GM12878 (cell line): ENCODE results near the gene GUCY1A1. TPM values are rescaled to one million over a fixed set of nuclear protein-coding genes. Genes with fewer than 3 reads are reported as not detected.

Experiments
- ATAC-seq: fragments of 200-7000 bp; cut with Tn5 transposase; 3 replicates; pipeline ENCODE4 v1.9.1; 2020; ENCODE audit warnings: mild to moderate bottlenecking, moderate library complexity
- BruUV-seq: library from RNA; stranded (reverse); fragments of 400-500 nt; replicated peaks from 2 replicates; lab custom pipeline; 2021; lab: Mats Ljungman, UMichigan
- CTCF ChIA-PET: fragments of 300-600 bp; sonication (Branson Sonifier 250); formaldehyde crosslinking; extraction: SDS; loops from one replicate; lab custom pipeline; 2021; ENCODE audit warnings: inconsistent platforms; lab: Yijun Ruan, JAX
- POLR2A ChIA-PET: fragments of 350-600 bp; formaldehyde crosslinking; extraction: SDS; loops from one replicate; lab custom pipeline; 2021; ENCODE audit warnings: inconsistent platforms; lab: Charles Lee
- RAD21 ChIA-PET: fragments of 300-600 bp; sonication (Branson Sonifier 250); formaldehyde crosslinking; loops from one replicate; lab custom pipeline; 2023; ENCODE audit warnings: antibody characterized with exemption; ENCODE audit not compliant: unreplicated experiment; lab: Charles Lee
- SMC1A ChIA-PET: fragments of 300-600 bp; sonication (Branson Sonifier 250); formaldehyde crosslinking; loops from one replicate; lab custom pipeline; 2023; ENCODE audit not compliant: unreplicated experiment, uncharacterized antibody; lab: Charles Lee
- DNase-seq: peaks from one replicate; pipeline ENCODE4 v3.0.0-alpha.2; 2011; ENCODE audit warnings: low read depth, low spot score
- FAIRE-seq: peaks from 3 replicates; lab custom pipeline; 2011; peaks lifted over from hg19 to GRCh38; lab: Jason Lieb, UNC
- H2AFZ ChIP-seq: 2 replicates; pipeline ENCODE4 v1.6.0; 2011; ENCODE audit warnings: low read depth, low read length, control low read depth; ENCODE audit not compliant: control insufficient read depth
- H3K27ac ChIP-seq: 2 replicates; pipeline ENCODE4 v1.5.1; 2011; ENCODE audit warnings: control low read depth; ENCODE audit not compliant: control insufficient read depth, insufficient read depth
- H3K27me3 ChIP-seq, 2 experiments: replicated peaks in 1 of 2; 2 replicates each; pipeline versions ENCODE4 v1.6.0 to v1.6.1; 2011; ENCODE audit warnings: low read length in 1 of 2; ENCODE audit not compliant: control insufficient read depth in 2 of 2, insufficient read depth in 2 of 2
- H3K36me3 ChIP-seq, 2 experiments: 2 replicates each; pipeline ENCODE4 v1.5.1; 2011; ENCODE audit warnings: low read length in 1 of 2; ENCODE audit not compliant: control insufficient read depth in 2 of 2, insufficient read depth in 2 of 2
- H3K4me1 ChIP-seq: 2 replicates; pipeline ENCODE4 v1.6.1; 2011; ENCODE audit warnings: mild to moderate bottlenecking, low read length, moderate library complexity, mixed read lengths; ENCODE audit not compliant: control insufficient read depth, insufficient read depth
- H3K4me2 ChIP-seq: 2 replicates; pipeline ENCODE4 v1.6.0; 2011; ENCODE audit warnings: control low read depth; ENCODE audit not compliant: control insufficient read depth, insufficient read depth
- H3K4me3 ChIP-seq: fragments of 200-600 bp; sonication (generic); 2 replicates; pipeline ENCODE4 v1.5.1; 2016
- H3K79me2 ChIP-seq: 2 replicates; pipeline ENCODE4 v1.6.0; 2011; ENCODE audit warnings: low read length; ENCODE audit not compliant: control insufficient read depth, insufficient read depth
- H3K9ac ChIP-seq: 2 replicates; pipeline ENCODE4 v1.8.0; 2011; ENCODE audit warnings: low read length, control low read depth, mixed read lengths; ENCODE audit not compliant: control insufficient read depth, insufficient read depth
- H3K9me3 ChIP-seq: replicated peaks from 3 replicates; pipeline ENCODE4 v1.5.1; 2011; ENCODE audit warnings: mild to moderate bottlenecking, low read length; ENCODE audit not compliant: control insufficient read depth, insufficient read depth
- H4K20me1 ChIP-seq: 2 replicates; pipeline ENCODE4 v1.6.0; 2011; ENCODE audit not compliant: control insufficient read depth, insufficient read depth
- EP300 ChIP-seq, 2 experiments: fragments of 150-350 bp in 1 of 2; IDR thresholded peaks; 2 replicates each; pipeline ENCODE4 v1.6.1; 2011 to 2012; ENCODE audit warnings: low read depth in 2 of 2, low read length in 2 of 2, borderline replicate concordance in 1 of 2, improper control_type of control experiment in 1 of 2, inconsistent platforms in 1 of 2; ENCODE audit not compliant: control insufficient read depth in 1 of 2
- HCFC1 ChIP-seq: fragments of 150-350 bp; IDR thresholded peaks from 2 replicates; pipeline ENCODE4 v1.6.1; 2014; ENCODE audit warnings: low read length
- HDAC2 ChIP-seq: fragments of 200-600 bp; sonication (generic); IDR thresholded peaks from 2 replicates; pipeline ENCODE4 v1.6.1; 2017
- in situ Hi-C: fragments of 300-500 bp; cut with MboI; formaldehyde crosslinking; loops from 9 replicates; pipeline ENCODE4 v1.14.3; 2018; ENCODE audit warnings: mixed read lengths
- intact Hi-C: fragments of 100-400 bp; cut with micrococcal nuclease; formaldehyde crosslinking; loops from one replicate; pipeline ENCODE4 v1.14.2; 2022; ENCODE audit not compliant: unreplicated experiment
- polyA plus RNA-seq, 11 experiments: library from polyadenylated mRNA; depleted of rRNA in 4 of 11; unstranded in 6 of 11; stranded (reverse) in 5 of 11; fragments of >200 nt; fragmentation: Nextera tagmentation in 4 of 11; fragmentation: Illumina TruSeq in 1 of 11; extraction: Ambion mirVana in 4 of 11; extraction: Trizol in 1 of 11; gene quantifications; 1 replicate in 1 of 11; 2 replicates in 10 of 11; pipeline versions ENCODE4 v1.2.1 to v1.2.3, GENCODE V29; 2011 to 2016; ENCODE audit warnings: inconsistent platforms in 2 of 11, missing spikeins in 2 of 11, low read depth in 1 of 11
- total RNA-seq, 4 experiments: library from RNA; depleted of rRNA in 3 of 4; stranded (reverse); fragments of >200 nt in 3 of 4; fragmentation: Illumina TruSeq in 1 of 4; extraction: Trizol in 1 of 4; gene quantifications; 2 replicates each; pipeline versions ENCODE4 v1.2.1 to v1.2.3, GENCODE V29; 2013 to 2021
- TF ChIP-seq, protein P1 (sequence below): fragments of 450-650 bp; IDR thresholded peaks from 2 replicates; pipeline ENCODE4 v1.6.1; 2017; ENCODE audit warnings: antibody characterized with exemption, mild to moderate bottlenecking, moderate library complexity
- TF ChIP-seq, protein P2 (sequence below): fragments of 450-650 bp; formaldehyde crosslinking; IDR thresholded peaks from 2 replicates; pipeline ENCODE4 v1.5.0; 2022; ENCODE audit warnings: mild to moderate bottlenecking, missing genetic modification characterization
- TF ChIP-seq, protein P3 (sequence below): fragments of 450-650 bp; IDR thresholded peaks from 2 replicates; pipeline ENCODE4 v1.6.1; 2017; ENCODE audit warnings: mild to moderate bottlenecking

The GUCY1A1 gene
- total and polyA plus RNA-seq, 10 of the 15 experiments (the other 5 are each of a cell fraction or from before 2014, with no cell fraction given) = 0.44 to 22.6 (median 0.55) TPM

DNA sequence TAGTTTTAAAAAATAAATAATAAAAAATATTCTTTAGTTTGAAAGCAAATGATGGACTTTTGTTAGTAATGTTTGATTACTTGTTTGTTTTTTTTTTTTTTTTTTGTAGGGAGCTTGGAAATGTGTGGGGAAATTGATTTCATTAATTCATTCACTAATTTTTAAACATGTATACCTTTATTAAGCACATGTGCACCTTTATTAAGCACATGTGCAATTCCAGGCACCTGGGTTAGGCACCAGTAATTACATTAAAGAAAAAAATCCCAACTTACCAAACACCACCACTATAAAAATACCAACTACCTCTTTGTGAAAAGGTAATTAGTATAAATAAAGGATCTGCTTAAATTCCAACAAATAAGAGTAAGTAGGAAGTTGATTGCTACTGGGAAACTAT lies 101.7 kb downstream of the GUCY1A1 start:
- Histone ChIP-seq H3K79me2 (no peaks in the 10 kb centered on the region), H4K20me1 (no peaks in the 10 kb centered on the region), H3K4me3 (no peak overlapping the region), H3K36me3 (no peaks in the 10 kb centered on the region), H3K9ac (no peak overlapping the region), H2AFZ (no peak overlapping the region), H3K4me1 (no peaks in the 10 kb centered on the region)
- intact Hi-C loops = no loop called here
- ChIA-PET SMC1A (interaction anchor here (0.6 to 1.9 kb wide), 10 partner anchors 20 to 324 kb away, joined by 3 to 9 read pairs (median 3); no protein-coding TSS in a partner anchor), RAD21 (interaction anchor here (0.6 to 1.7 kb wide), 9 partner anchors 10 to 185 kb away, joined by 3 to 8 read pairs (median 3); partner anchors contain the start of genes CTSO and GUCY1B1), CTCF (interaction anchor here (1.0 to 1.5 kb wide), 4 partner anchors 10 to 185 kb away, joined by 3 read pairs; partner anchors contain the start of genes CTSO and GUCY1B1)
- TF ChIP-seq HCFC1 (no peak), EP300 (IDR thresholded peaks at IDR 0.05; ENCODE audit: borderline replicate concordance in 1 of 2, control insufficient read depth in 1 of 2, low read depth in 2 of 2, low read length in 2 of 2) (no peak), HDAC2 (no peak)
- TF ChIP-seq, protein P1, sequence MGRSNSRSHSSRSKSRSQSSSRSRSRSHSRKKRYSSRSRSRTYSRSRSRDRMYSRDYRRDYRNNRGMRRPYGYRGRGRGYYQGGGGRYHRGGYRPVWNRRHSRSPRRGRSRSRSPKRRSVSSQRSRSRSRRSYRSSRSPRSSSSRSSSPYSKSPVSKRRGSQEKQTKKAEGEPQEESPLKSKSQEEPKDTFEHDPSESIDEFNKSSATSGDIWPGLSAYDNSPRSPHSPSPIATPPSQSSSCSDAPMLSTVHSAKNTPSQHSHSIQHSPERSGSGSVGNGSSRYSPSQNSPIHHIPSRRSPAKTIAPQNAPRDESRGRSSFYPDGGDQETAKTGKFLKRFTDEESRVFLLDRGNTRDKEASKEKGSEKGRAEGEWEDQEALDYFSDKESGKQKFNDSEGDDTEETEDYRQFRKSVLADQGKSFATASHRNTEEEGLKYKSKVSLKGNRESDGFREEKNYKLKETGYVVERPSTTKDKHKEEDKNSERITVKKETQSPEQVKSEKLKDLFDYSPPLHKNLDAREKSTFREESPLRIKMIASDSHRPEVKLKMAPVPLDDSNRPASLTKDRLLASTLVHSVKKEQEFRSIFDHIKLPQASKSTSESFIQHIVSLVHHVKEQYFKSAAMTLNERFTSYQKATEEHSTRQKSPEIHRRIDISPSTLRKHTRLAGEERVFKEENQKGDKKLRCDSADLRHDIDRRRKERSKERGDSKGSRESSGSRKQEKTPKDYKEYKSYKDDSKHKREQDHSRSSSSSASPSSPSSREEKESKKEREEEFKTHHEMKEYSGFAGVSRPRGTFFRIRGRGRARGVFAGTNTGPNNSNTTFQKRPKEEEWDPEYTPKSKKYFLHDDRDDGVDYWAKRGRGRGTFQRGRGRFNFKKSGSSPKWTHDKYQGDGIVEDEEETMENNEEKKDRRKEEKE = no peak
- TF ChIP-seq, protein P2, sequence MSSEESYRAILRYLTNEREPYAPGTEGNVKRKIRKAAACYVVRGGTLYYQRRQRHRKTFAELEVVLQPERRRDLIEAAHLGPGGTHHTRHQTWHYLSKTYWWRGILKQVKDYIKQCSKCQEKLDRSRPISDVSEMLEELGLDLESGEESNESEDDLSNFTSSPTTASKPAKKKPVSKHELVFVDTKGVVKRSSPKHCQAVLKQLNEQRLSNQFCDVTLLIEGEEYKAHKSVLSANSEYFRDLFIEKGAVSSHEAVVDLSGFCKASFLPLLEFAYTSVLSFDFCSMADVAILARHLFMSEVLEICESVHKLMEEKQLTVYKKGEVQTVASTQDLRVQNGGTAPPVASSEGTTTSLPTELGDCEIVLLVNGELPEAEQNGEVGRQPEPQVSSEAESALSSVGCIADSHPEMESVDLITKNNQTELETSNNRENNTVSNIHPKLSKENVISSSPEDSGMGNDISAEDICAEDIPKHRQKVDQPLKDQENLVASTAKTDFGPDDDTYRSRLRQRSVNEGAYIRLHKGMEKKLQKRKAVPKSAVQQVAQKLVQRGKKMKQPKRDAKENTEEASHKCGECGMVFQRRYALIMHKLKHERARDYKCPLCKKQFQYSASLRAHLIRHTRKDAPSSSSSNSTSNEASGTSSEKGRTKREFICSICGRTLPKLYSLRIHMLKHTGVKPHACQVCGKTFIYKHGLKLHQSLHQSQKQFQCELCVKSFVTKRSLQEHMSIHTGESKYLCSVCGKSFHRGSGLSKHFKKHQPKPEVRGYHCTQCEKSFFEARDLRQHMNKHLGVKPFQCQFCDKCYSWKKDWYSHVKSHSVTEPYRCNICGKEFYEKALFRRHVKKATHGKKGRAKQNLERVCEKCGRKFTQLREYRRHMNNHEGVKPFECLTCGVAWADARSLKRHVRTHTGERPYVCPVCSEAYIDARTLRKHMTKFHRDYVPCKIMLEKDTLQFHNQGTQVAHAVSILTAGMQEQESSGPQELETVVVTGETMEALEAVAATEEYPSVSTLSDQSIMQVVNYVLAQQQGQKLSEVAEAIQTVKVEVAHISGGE = no peak
- TF ChIP-seq, protein P3, sequence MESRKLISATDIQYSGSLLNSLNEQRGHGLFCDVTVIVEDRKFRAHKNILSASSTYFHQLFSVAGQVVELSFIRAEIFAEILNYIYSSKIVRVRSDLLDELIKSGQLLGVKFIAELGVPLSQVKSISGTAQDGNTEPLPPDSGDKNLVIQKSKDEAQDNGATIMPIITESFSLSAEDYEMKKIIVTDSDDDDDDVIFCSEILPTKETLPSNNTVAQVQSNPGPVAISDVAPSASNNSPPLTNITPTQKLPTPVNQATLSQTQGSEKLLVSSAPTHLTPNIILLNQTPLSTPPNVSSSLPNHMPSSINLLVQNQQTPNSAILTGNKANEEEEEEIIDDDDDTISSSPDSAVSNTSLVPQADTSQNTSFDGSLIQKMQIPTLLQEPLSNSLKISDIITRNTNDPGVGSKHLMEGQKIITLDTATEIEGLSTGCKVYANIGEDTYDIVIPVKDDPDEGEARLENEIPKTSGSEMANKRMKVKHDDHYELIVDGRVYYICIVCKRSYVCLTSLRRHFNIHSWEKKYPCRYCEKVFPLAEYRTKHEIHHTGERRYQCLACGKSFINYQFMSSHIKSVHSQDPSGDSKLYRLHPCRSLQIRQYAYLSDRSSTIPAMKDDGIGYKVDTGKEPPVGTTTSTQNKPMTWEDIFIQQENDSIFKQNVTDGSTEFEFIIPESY = no peak
- TF ChIP-seq, all 136 proteins: peak for 0
- H3K4me2 ChIP-seq = no peak overlapping the region
- in situ Hi-C loops = no loop called here
- FAIRE-seq (no peak), DNase-seq (no peak), ATAC-seq (no peak)
- no peaks in the 10 kb centered on the region for H3K27me3 ChIP-seq
- no peaks in the 10 kb centered on the region for H3K9me3 ChIP-seq
- POLR2A ChIA-PET = interaction anchor here (0.6 to 1.8 kb wide), 5 partner anchors 28 to 139 kb away, joined by 3 to 4 read pairs (median 4); no protein-coding TSS in a partner anchor
- no TSS peak for BruUV-seq
- no peak overlapping the region for H3K27ac ChIP-seq
